Measurements from ENCODE around the gene HDDC2. TPM values are rescaled to one million over a fixed set of nuclear protein-coding genes. Genes with fewer than 3 reads are reported as not detected.

The HDDC2 gene
- total RNA-seq, 3 donors from 2014 or later = 39.9 to 64.2 (median 56.7) TPM

DNA sequence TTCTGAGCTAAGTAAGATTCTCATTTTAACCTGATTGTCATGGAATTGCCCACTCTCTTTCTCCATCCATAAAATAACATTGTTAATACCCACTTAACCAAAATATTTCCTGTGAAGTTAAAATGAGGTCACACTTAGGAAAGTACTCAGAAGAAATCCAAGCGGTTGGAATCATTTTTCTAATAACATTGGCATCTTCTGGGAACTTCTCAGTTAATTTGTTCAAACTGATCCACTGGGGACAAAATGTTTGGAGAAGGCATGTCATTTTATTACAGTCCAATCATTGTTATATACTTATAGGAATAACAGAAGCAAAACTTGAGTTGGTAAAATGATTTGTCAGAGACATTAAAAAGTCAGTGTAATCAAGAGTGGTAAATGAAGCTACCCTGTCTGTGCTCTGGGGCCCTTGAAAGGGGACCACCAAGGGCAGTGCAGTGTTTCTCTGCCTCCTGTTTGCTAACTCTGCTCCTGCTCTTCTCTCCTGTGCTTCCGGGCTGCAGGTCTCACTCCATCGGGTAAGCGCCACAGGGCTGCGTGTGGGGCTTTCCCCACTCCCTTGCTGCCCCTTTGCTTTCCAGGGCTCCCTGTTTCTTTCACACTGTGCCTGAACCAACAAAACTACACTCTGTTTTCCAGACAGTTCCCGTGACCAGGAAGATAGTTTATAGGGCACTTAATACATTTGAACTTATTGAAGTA is 50.1 kb downstream of the HDDC2 start:
- ATAC-seq = no peak
- Histone ChIP-seq H3K4me1 (ENCODE audit: low read depth) (peaks cover 4% of the 10 kb centered on the region), H3K36me3 (ENCODE audit: low read depth) (no peaks in the 10 kb centered on the region), H3K9me3 (no peaks in the 10 kb centered on the region), H3K4me3 (no peak overlapping the region)
- DNase-seq = no peak
- TF ChIP-seq, protein P1, sequence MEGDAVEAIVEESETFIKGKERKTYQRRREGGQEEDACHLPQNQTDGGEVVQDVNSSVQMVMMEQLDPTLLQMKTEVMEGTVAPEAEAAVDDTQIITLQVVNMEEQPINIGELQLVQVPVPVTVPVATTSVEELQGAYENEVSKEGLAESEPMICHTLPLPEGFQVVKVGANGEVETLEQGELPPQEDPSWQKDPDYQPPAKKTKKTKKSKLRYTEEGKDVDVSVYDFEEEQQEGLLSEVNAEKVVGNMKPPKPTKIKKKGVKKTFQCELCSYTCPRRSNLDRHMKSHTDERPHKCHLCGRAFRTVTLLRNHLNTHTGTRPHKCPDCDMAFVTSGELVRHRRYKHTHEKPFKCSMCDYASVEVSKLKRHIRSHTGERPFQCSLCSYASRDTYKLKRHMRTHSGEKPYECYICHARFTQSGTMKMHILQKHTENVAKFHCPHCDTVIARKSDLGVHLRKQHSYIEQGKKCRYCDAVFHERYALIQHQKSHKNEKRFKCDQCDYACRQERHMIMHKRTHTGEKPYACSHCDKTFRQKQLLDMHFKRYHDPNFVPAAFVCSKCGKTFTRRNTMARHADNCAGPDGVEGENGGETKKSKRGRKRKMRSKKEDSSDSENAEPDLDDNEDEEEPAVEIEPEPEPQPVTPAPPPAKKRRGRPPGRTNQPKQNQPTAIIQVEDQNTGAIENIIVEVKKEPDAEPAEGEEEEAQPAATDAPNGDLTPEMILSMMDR (IDR thresholded peaks at IDR 0.05) = no peak
- intact Hi-C loops (cut with DNase I, micrococcal nuclease) = no loop called here

DNA sequence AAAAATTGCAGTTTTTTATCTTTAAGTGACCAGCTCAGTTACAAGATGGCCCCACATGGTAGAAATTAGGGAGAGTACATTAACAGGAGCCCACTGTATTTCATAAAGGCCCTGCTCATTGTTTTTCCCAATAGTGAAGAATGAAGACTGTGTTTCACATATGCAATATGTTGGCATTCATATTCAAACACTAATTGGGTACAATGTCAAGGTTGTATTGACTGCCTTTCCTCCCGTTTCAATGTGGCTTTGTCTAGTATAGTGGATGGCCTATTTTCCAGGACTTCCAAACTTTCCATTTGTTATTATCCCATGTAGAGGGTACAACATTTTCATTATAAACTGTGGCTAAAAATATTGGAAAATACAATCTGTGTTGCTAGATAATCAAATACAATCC is 51.3 kb downstream of the HDDC2 start:
- DNase-seq (no peak), ATAC-seq (no peak)
- H3K36me3 ChIP-seq (ENCODE audit: low read depth) = no peaks in the 10 kb centered on the region
- peaks cover 14% of the 10 kb centered on the region for H3K4me1 ChIP-seq (ENCODE audit: low read depth)
- TF ChIP-seq, protein P1 (IDR thresholded peaks at IDR 0.05) = no peak
- H3K4me3 ChIP-seq = no peak overlapping the region
- H3K9me3 ChIP-seq = no peaks in the 10 kb centered on the region
- intact Hi-C loops (cut with DNase I, micrococcal nuclease) = no loop called here

DNA sequence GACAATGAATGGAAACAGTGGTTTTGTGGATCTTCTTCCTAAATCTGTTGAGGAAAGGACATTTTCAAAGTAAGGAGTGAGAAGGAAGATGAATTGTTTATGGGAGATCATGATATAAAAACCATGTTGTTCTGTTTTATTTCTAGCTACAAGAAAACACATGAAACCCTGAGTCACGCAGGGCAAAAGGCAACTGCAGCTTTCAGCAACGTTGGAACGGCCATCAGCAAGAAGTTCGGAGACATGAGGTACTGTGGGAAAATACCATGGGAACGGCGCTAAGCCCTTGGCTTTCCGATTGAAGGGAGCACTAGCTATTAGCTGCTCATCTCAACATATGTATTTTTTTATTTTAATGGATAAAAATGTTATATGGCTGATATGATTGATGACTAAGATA is 53.6 kb downstream of the HDDC2 start:
- Histone ChIP-seq H3K4me1 (ENCODE audit: low read depth) (peaks cover 14% of the 10 kb centered on the region), H3K9me3 (peaks cover 2% of the 10 kb centered on the region), H3K36me3 (ENCODE audit: low read depth) (no peaks in the 10 kb centered on the region), H3K4me3 (no peak overlapping the region)
- TF ChIP-seq, protein P1 (IDR thresholded peaks at IDR 0.05) = no peak
- ATAC-seq = no peak
- DNase-seq = no peak
- intact Hi-C loops (cut with DNase I, micrococcal nuclease) = no loop called here

DNA sequence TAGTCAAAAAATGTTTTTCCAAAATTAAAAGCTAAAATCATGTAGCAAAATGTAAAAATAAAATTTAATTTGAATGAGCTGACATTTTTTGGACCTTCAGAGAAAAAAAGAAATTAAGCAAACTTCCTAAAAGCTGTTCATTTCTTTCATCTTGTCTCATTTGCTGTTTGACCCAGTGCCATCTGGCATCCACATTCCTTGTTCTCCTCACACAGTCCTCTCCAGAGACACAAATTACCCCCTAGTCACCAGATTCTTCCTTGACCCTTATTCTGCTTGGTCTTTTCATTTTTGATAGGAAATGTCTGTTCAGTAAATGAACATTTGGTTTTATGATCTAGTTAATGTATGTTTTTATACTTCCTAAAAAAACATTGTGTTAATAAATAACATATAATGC is 55.2 kb downstream of the HDDC2 start:
- intact Hi-C loops (cut with DNase I, micrococcal nuclease) = no loop called here
- H3K9me3 ChIP-seq = peaks cover 14% of the 10 kb centered on the region
- ATAC-seq = no peak
- no peak for DNase-seq
- no peak overlapping the region for H3K4me3 ChIP-seq
- TF ChIP-seq, protein P1 (IDR thresholded peaks at IDR 0.05) = no peak
- peaks cover 14% of the 10 kb centered on the region for H3K4me1 ChIP-seq (ENCODE audit: low read depth)
- H3K36me3 ChIP-seq (ENCODE audit: low read depth) = no peaks in the 10 kb centered on the region

DNA sequence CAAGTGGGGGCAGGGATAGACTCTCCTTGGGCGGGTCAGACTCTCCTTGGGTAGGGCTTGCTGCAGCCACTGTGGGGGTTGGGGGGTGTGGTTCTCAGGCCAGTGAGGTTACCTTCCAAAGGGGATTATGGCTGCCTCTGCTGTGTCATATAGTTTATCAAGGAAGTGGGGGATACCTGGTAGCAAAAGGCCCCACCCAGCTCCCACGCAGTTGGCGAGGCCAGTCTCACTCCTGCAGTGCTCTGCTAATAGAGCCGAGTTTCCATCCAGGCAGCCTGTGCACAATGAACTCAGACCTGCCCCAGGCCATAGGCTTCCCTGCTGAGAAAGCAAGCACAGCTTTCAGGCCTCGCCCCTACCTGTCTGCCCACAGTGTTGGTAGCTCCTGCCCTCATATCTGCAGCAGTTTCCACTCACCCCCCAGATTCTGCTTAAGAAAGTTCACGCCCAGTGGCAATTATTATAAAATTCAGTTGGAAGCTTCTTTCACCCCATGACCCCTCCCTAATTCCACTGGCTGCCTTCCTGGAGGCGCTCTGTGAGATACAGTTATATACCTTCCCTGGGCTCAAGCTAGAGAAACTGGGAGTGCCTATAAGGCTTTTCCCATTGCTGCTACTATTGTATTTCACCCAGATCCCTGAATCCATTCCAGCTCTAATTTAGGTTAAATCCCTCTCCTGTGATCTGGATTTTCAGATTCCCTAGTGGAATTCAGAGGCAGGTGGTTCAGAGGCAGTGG is 56.1 kb downstream of the HDDC2 start:
- peak; percentile 83 for ATAC-seq
- intact Hi-C loops (cut with DNase I, micrococcal nuclease) = no loop called here
- TF ChIP-seq, protein P1 (IDR thresholded peaks at IDR 0.05) = no peak
- H3K36me3 ChIP-seq (ENCODE audit: low read depth) = no peaks in the 10 kb centered on the region
- DNase-seq = peak; percentile 45 to 61 (median 53)
- no peak overlapping the region for H3K4me3 ChIP-seq
- H3K9me3 ChIP-seq = peaks cover 20% of the 10 kb centered on the region
- peaks cover 14% of the 10 kb centered on the region for H3K4me1 ChIP-seq (ENCODE audit: low read depth)
